GM13977 (cell line): ENCODE results near the gene GLB1L3.

Experiments
- DNase-seq: peaks from one replicate; pipeline ENCODE4 v3.0.0; 2012; ENCODE audit warnings: low spot score
- CTCF ChIP-seq: IDR thresholded peaks from 2 replicates; pipeline ENCODE4 v1.5.1; 2012; ENCODE audit warnings: mild to moderate bottlenecking, control low read depth; ENCODE audit not compliant: insufficient read depth; ENCODE audit errors: extremely low read depth, missing control alignments
- in situ Hi-C: fragments of 300-500 bp; cut with MboI; formaldehyde crosslinking; loops from one replicate; pipeline ENCODE4 v1.12.0; 2022; ENCODE audit warnings: low sequenced_read_pairs, low pct_unique_long_range_greater_than_20kb, mixed read lengths, inconsistent platforms; ENCODE audit not compliant: unreplicated experiment

Gene GLB1L3

GRCh38 chr11:134350381-134350780 lies 74.2 kb downstream of the GLB1L3 start:
- TF ChIP-seq CTCF, result no peak
- DNase-seq, result no peak
- in situ Hi-C loops, result no loop called here

GRCh38 chr11:134352111-134352510 lies 75.9 kb downstream of the GLB1L3 start:
- no peak for TF ChIP-seq CTCF
- in situ Hi-C loops, result no loop called here
- no peak for DNase-seq

GRCh38 chr11:134355136-134355535 lies 79.0 kb downstream of the GLB1L3 start:
- DNase-seq, result no peak

GRCh38 chr11:134355656-134356055 lies 79.5 kb downstream of the GLB1L3 start:
- in situ Hi-C loops, result no loop called here
- no peak for DNase-seq
- no peak for TF ChIP-seq CTCF

More at GRCh38 chr11:134355136-134355535, 79.0 kb downstream of the GLB1L3 start:
- TF ChIP-seq CTCF, result no peak
- in situ Hi-C loops, result no loop called here

GRCh38 chr11:134356656-134357544 lies 80.7 kb downstream of the GLB1L3 start:
- TF ChIP-seq CTCF, result no peak
- in situ Hi-C loops, result no loop called here
- no peak for DNase-seq

GRCh38 chr11:134357545-134357839 lies 81.3 kb downstream of the GLB1L3 start:
- TF ChIP-seq CTCF, result no peak

More at GRCh38 chr11:134357545-134357839, 81.3 kb downstream of the GLB1L3 start:
- in situ Hi-C loops, result no loop called here
- DNase-seq, result no peak
